Ovary (tissue), 9 donors: ENCODE measurements around the gene VPS33B. TPM values are rescaled to one million over a fixed set of nuclear protein-coding genes. Genes with fewer than 3 reads are reported as not detected.

Experiments used
- DNase-seq, 5 donors: peaks; one replicate each; pipeline ENCODE4 v3.0.0-alpha.2; 2019 to 2020
- H3K27ac ChIP-seq, 2 donors: fragments of 200-600 bp; one replicate each; pipeline versions ENCODE4 v1.5.1 to v1.8.0; 2019 to 2022
- H3K27me3 ChIP-seq: fragments of 200-600 bp; one replicate; pipeline ENCODE4 v1.8.0; 2022
- H3K36me3 ChIP-seq: fragments of 200-600 bp; sonication (generic); one replicate; pipeline ENCODE4 v1.5.1; 2019
- H3K4me1 ChIP-seq: one replicate; pipeline ENCODE4 v1.8.1; 2013; ENCODE audit warnings: mild to moderate bottlenecking, moderate library complexity; ENCODE audit not compliant: insufficient read depth
- H3K4me3 ChIP-seq: fragments of 200-600 bp; sonication (generic); one replicate; pipeline ENCODE4 v1.5.1; 2017
- H3K9me3 ChIP-seq, 2 donors: fragments of 200-600 bp in 1 of 2; sonication (generic) in 1 of 2; one replicate each; pipeline versions ENCODE4 v1.5.1 to v1.8.1; 2013 to 2019; ENCODE audit warnings: mild to moderate bottlenecking in 1 of 2, moderate library complexity in 1 of 2
- CTCF ChIP-seq, 3 donors: fragments of 450-650 bp in 2 of 3; fragments of 200-600 bp in 1 of 3; IDR thresholded peaks; one replicate each; pipeline versions ENCODE4 v1.5.1 to v1.8.0; 2016 to 2022; ENCODE audit warnings: antibody characterized with exemption in 3 of 3, mild to moderate bottlenecking in 1 of 3
- EP300 ChIP-seq: sonication (generic); formaldehyde crosslinking; IDR thresholded peaks from one replicate; pipeline ENCODE4 v1.6.1; 2017; ENCODE audit warnings: antibody characterized with exemption
- POLR2A ChIP-seq: fragments of 450-650 bp; IDR thresholded peaks from one replicate; pipeline ENCODE4 v1.6.1; 2017; ENCODE audit warnings: antibody characterized with exemption, mild to moderate bottlenecking, moderate library complexity
- whole genome bisulfite sequencing, 3 donors: extraction: QIAGEN DNeasy Blood & Tissue Kit in 1 of 3; methylation state at CpG; one replicate each; pipeline versions ENCODE4 v1.1.5 to v1.1.7; 2013 to 2017; 5-methylcytosine and 5-hydroxymethylcytosine counted together
- intact Hi-C, 4 donors: fragments of 100-400 bp; cut with DNase I; formaldehyde crosslinking; loops; one replicate each; pipeline versions ENCODE4 v1.11.0 to v1.15.1; 2022 to 2023
- polyA plus RNA-seq, 2 donors: library from polyadenylated mRNA; stranded (reverse); fragments of 200-250 nt in 1 of 2; fragments of 350-450 nt in 1 of 2; fragmentation: Illumina TruSeq in 1 of 2; extraction: RNeasy Lipid Tissue Mini Kit (QIAGEN cat#74804) in 1 of 2; gene quantifications; one replicate each; pipeline ENCODE4 v1.2.3, GENCODE V29; 2013 to 2014
- small RNA-seq: library from RNA; depleted of rRNA; stranded (forward); fragments of <200 nt; gene quantifications from one replicate; pipeline ENCODE3, GENCODE V24; 2016
- total RNA-seq, 7 donors: library from RNA; depleted of rRNA in 2 of 7; stranded (reverse); fragments of >200 nt in 2 of 7; fragmentation: NEBNext Ultra II Directional in 3 of 7; extraction: Animal tissue kit (Norgen Biotek cat#: 25700) in 3 of 7; gene quantifications; one replicate each; pipeline versions ENCODE4 v1.1.0 to v1.2.4, GENCODE V29; 2016 to 2023
- donor health status: DM: no; HTN: no; CAD: no; lungs with moderate emphysema.
- donor health status: DM: no; HTN: no; CAD: no.
- donor health status: Bipolar disorder and iron deficiency.
- donor health status: DM: yes; HTN: yes; CAD: no.
- donor health status: DM: no; HTN: no; CAD: no.
- donor health status: DM: yes; HTN: yes; CAD: no.

Gene VPS33B
- total and polyA plus RNA-seq, 9 donors, result 8.5 to 17.4 (median 13.2) TPM

GRCh38 chr15:90950676-90951075 lies 71.7 kb downstream of the VPS33B start:
- no peak overlapping the region for H3K4me3 ChIP-seq
- whole genome bisulfite sequencing, 3 donors, result 96 to 98% (median 96%) methylated on average over 6 of the region's 6 CpGs
- H3K4me1 ChIP-seq, result peaks cover 2% of the 10 kb centered on the region
- no peaks in the 10 kb centered on the region for H3K36me3 ChIP-seq
- intact Hi-C loops, result loop anchor here in 1 of 4 donors (10.0 kb wide), 1 partner anchor 324 kb away; no protein-coding TSS in a partner anchor
- H3K9me3 ChIP-seq, result no peaks in the 10 kb centered on the region
- H3K27me3 ChIP-seq, result no peaks in the 10 kb centered on the region
- H3K27ac ChIP-seq, result no peak overlapping the region
- TF ChIP-seq CTCF (IDR thresholded peaks at IDR 0.05), result no peak
- no peak for TF ChIP-seq EP300
- no peak for TF ChIP-seq POLR2A
- DNase-seq, result no peak

GRCh38 chr15:90949979-90950675 lies 72.3 kb downstream of the VPS33B start:
- peak in 1 of 5 donors; percentile 21 for DNase-seq
- 90 to 93% (median 92%) methylated on average over 23 of the region's 23 CpGs for WGBS, 3 donors
- intact Hi-C loops, result loop anchor here in 1 of 4 donors (10.0 kb wide), 1 partner anchor 325 kb away; no protein-coding TSS in a partner anchor
- Histone ChIP-seq H3K4me1 (no peaks in the 10 kb centered on the region), H3K9me3 (no peaks in the 10 kb centered on the region), H3K36me3 (no peaks in the 10 kb centered on the region), H3K4me3 (no peak overlapping the region), H3K27me3 (no peaks in the 10 kb centered on the region), H3K27ac (no peak overlapping the region)
- no peak for TF ChIP-seq EP300
- TF ChIP-seq POLR2A, result no peak
- no peak for TF ChIP-seq CTCF (IDR thresholded peaks at IDR 0.05)

Small RNAs within 50 kb of the gene (small RNA-seq; reads per million reads assigned to genes)
- gene RF00019, result not detected

Other genes with a start within 250 kb of the VPS33B start
- 10 to 100 TPM; 17.9 to 38.6 (median 35.1) TPM for gene FURIN, start 154.0 kb downstream of the VPS33B start, total RNA-seq
- 10 to 100 TPM in 1 of 2 donors, 1 to 10 TPM in 1; 6.2 to 33.7 TPM for gene FURIN, start 154.0 kb downstream of the VPS33B start, polyA plus RNA-seq
- gene FES, start 138.1 kb downstream of the VPS33B start, total RNA-seq, result 10 to 100 TPM; 20.0 to 37.2 (median 24.8) TPM
- 10 to 100 TPM in 1 of 2 donors, 1 to 10 TPM in 1; 2.2 to 25.6 TPM for gene FES, start 138.1 kb downstream of the VPS33B start, polyA plus RNA-seq
- 10 to 100 TPM; 25.3 to 66.5 (median 39.5) TPM for gene MAN2A2, start 119.3 kb downstream of the VPS33B start, total RNA-seq
- 10 to 100 TPM; 25.8 to 29.1 TPM for gene MAN2A2, start 119.3 kb downstream of the VPS33B start, polyA plus RNA-seq
- gene HDDC3, start 90.0 kb downstream of the VPS33B start, total RNA-seq, result 10 to 100 TPM; 11.7 to 17.2 (median 13.5) TPM
- gene HDDC3, start 90.0 kb downstream of the VPS33B start, polyA plus RNA-seq, result 10 to 100 TPM; 13.0 to 13.1 TPM
- 10 to 100 TPM; 26.2 to 75.6 (median 56.1) TPM for gene UNC45A, start 87.3 kb downstream of the VPS33B start, total RNA-seq
- gene UNC45A, start 87.3 kb downstream of the VPS33B start, polyA plus RNA-seq, result 10 to 100 TPM; 30.5 to 50.8 TPM
- 10 to 100 TPM in 6 of 7 donors, 1 to 10 TPM in 1; 8.8 to 15.6 (median 13.5) TPM for gene RCCD1, start 67.7 kb downstream of the VPS33B start, total RNA-seq
- gene RCCD1, start 67.7 kb downstream of the VPS33B start, polyA plus RNA-seq, result 10 to 100 TPM in 1 of 2 donors, 1 to 10 TPM in 1; 8.7 to 13.0 TPM
- 1 to 10 TPM; 5.7 to 9.2 (median 6.8) TPM for gene PRC1, start 28.1 kb downstream of the VPS33B start, total RNA-seq
- 10 to 100 TPM in 1 of 2 donors, 1 to 10 TPM in 1; 6.5 to 13.2 TPM for gene PRC1, start 28.1 kb downstream of the VPS33B start, polyA plus RNA-seq
- gene SV2B, start 77.7 kb upstream of the VPS33B start, total RNA-seq, result 1 to 10 TPM in 1 of 7 donors, under 1 TPM in 5, not detected in 1; 0.11 to 1.3 (median 0.22) TPM
- under 1 TPM; 0.10 to 0.93 TPM for gene SV2B, start 77.7 kb upstream of the VPS33B start, polyA plus RNA-seq